OCI-LY1 (cell line): ENCODE measurements around the gene ROCK2.

Experiments
- EZH2 ChIP-seq: fragments of 200-600 bp; sonication (generic), shearing (Covaris generic); IDR thresholded peaks from 2 replicates; pipeline ENCODE4 v1.8.0; 2017; ENCODE audit warnings: borderline replicate concordance, mixed run types, mild to moderate bottlenecking, antibody characterized with exemption, low read length, moderate library complexity, mixed read lengths
- TF ChIP-seq, protein P1 (sequence below): fragments of 200-600 bp; sonication (generic), shearing (Covaris generic); IDR thresholded peaks from 2 replicates; pipeline ENCODE4 v1.5.1; 2017; ENCODE audit warnings: mild to moderate bottlenecking, antibody characterized with exemption, low read length, moderate library complexity, mixed read lengths

DNA sequence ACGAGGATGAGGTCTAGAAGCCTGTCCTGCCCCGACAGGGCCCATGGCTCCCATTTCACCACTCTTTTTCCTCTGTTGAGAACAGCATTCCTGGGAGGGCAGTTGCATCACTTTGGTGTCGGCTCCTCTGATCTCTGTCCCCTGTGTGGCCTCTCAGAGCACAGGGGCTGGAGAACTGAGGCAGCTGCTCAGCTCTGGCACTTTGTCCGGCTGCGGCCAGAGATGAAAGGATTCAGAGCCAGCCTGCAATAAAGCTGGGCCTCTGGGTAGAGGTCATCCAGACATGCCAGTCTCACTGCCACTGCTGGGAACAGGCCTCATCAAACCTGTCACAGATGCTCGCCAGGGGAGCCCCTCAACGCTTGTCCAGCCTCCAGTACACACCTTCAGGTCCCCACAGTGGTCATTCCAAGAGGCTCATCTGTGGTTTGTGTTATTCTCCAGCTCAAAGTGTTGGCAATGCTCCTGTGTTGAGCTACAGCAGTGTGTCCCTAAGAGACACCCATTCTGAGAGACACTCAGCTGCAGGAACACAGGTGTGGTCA lies 13.1 kb upstream of the ROCK2 start:
- TF ChIP-seq, protein P1, sequence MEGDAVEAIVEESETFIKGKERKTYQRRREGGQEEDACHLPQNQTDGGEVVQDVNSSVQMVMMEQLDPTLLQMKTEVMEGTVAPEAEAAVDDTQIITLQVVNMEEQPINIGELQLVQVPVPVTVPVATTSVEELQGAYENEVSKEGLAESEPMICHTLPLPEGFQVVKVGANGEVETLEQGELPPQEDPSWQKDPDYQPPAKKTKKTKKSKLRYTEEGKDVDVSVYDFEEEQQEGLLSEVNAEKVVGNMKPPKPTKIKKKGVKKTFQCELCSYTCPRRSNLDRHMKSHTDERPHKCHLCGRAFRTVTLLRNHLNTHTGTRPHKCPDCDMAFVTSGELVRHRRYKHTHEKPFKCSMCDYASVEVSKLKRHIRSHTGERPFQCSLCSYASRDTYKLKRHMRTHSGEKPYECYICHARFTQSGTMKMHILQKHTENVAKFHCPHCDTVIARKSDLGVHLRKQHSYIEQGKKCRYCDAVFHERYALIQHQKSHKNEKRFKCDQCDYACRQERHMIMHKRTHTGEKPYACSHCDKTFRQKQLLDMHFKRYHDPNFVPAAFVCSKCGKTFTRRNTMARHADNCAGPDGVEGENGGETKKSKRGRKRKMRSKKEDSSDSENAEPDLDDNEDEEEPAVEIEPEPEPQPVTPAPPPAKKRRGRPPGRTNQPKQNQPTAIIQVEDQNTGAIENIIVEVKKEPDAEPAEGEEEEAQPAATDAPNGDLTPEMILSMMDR: no peak
- TF ChIP-seq EZH2: no peak
